RWPE2 (cell line): ENCODE measurements around the gene CLTCL1.

Experiments
- ATAC-seq: fragments of 200-7000 bp; cut with Tn5 transposase; 3 replicates; pipeline ENCODE4 v1.9.1; 2021; ENCODE audit warnings: low read depth
- DNase-seq: peaks from one replicate; pipeline ENCODE4 v3.0.0-alpha.2; 2020; ENCODE audit warnings: low spot score
- H3K27ac ChIP-seq: fragments of 450-650 bp; 2 replicates; pipeline ENCODE4 v1.5.1; 2017; ENCODE audit warnings: mild to moderate bottlenecking; ENCODE audit not compliant: poor library complexity, severe bottlenecking
- H3K27me3 ChIP-seq: fragments of 250-450 bp; sonication (Bioruptor Pico); 2 replicates; pipeline ENCODE4 v1.5.1; 2021; ENCODE audit warnings: mild to moderate bottlenecking, moderate library complexity; ENCODE audit not compliant: insufficient read depth, poor library complexity, severe bottlenecking
- H3K36me3 ChIP-seq: fragments of 250-450 bp; sonication (Bioruptor Pico); 2 replicates; pipeline ENCODE4 v1.5.1; 2020; ENCODE audit warnings: low read depth, mild to moderate bottlenecking, moderate library complexity
- H3K4me1 ChIP-seq: fragments of 250-450 bp; sonication (Bioruptor Pico); 2 replicates; pipeline ENCODE4 v1.5.1; 2021; ENCODE audit warnings: mild to moderate bottlenecking, moderate library complexity; ENCODE audit not compliant: insufficient read depth, poor library complexity, severe bottlenecking
- H3K4me3 ChIP-seq: fragments of 250-450 bp; sonication (Bioruptor Pico); 2 replicates; pipeline ENCODE4 v1.5.1; 2021; ENCODE audit warnings: mild to moderate bottlenecking, moderate library complexity; ENCODE audit not compliant: severe bottlenecking
- H3K9me3 ChIP-seq: fragments of 250-450 bp; sonication (Bioruptor Pico); 2 replicates; pipeline ENCODE4 v1.5.1; 2021; ENCODE audit warnings: mild to moderate bottlenecking, moderate library complexity; ENCODE audit not compliant: severe bottlenecking
- CTCF ChIP-seq: fragments of 450-650 bp; IDR thresholded peaks from one replicate; pipeline ENCODE4 v1.5.1; 2017; ENCODE audit warnings: mild to moderate bottlenecking, moderate library complexity; ENCODE audit not compliant: poor library complexity, severe bottlenecking

Gene CLTCL1

DNA sequence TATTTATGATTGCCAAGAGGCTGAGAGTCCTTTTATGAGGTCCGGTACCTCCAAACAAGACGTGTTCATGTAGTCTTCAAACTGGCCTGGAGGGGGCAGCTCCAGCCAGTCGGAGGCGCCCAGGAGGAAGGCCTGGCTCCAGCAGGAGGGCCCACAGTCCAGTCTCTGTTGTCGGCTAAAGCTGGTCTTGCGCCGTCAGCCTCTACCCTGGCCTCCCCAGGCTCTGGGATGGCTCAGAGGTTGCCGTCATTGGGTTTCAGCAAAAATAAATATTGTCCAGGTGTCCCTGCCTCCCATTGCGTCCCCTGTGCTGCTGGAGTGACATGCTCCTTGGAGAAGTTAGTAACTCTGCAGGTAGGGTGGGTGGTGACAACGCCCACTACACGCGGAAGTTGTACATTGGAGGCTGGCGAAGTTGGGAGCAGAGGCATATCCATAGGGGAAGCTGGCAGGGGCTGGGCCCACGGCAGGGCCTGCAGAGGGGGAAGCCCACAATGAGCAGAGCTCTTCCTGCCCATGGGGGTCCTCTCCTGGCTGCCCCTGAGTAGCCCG is 111.9 kb downstream of the CLTCL1 start:
- Histone ChIP-seq H3K27ac (peak overlapping the region; percentile 73), H3K4me1 (peaks cover 5% of the 10 kb centered on the region), H3K4me3 (peak overlapping the region; percentile 98), H3K36me3 (peaks cover 21% of the 10 kb centered on the region), H3K9me3 (no peaks in the 10 kb centered on the region), H3K27me3 (no peaks in the 10 kb centered on the region)
- DNase-seq (no peak), ATAC-seq (peak; percentile 39)
- peak; percentile 75 for TF ChIP-seq CTCF

DNA sequence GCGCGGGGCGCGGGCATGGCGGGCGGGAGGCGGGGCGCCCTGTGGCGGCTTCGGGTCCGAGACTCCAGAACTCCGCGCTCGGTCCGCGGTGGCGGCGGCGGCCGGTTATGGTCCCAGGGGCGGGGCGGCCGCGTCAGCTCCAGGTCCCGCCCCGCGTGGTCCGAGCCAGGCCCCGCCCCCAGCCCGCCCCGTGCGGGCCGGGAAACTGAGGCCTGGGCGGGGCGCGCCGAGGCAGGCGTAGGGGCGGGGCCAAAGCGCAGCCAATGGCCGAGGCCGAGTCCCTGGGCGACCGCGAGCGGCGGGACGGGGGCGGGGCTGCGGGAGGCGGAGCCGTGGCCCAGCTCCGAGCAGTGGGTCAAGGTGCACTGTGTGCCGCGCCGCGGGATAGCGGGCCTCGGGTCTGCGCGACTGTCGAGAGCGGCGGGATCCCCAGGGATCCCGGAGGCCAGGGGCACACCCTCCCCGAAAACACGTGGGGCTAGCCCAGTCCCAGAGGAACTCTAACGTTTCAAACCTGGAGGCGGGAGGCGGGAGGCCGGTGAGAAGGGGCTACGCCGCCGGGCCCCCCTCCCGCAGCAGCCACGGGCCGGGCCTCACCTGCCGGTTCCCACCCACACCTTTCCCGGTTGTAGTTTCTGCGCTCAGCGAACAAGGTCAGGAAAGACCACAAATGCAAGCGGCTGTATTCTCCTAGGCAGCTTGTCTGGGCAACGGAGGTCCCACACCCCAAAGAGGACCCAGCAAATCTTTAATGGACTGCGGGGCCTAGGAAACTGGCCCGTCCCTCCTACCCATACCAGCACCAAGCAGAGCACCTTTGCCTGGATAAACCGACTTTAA is 112.6 kb downstream of the CLTCL1 start, which contains the start of gene SLC25A1:
Gene SLC25A1 (minus strand): TSS at position 80 of the 840 bp plus-strand sequence. CDS start 63 bp downstream, at position 17.
- Histone ChIP-seq H3K9me3 (no peaks in the 10 kb centered on the region), H3K4me3 (peak within 1 kb of the TSS; percentile 98), H3K27me3 (no peaks in the 10 kb centered on the region), H3K4me1 (peaks cover 12% of the 10 kb centered on the region), H3K36me3 (peaks cover 21% of the 10 kb centered on the region), H3K27ac (peak within 1 kb of the TSS; percentile 73)
- DNase-seq = peak; percentile 82
- ATAC-seq = peak; percentile 66
- no peak for TF ChIP-seq CTCF

DNA sequence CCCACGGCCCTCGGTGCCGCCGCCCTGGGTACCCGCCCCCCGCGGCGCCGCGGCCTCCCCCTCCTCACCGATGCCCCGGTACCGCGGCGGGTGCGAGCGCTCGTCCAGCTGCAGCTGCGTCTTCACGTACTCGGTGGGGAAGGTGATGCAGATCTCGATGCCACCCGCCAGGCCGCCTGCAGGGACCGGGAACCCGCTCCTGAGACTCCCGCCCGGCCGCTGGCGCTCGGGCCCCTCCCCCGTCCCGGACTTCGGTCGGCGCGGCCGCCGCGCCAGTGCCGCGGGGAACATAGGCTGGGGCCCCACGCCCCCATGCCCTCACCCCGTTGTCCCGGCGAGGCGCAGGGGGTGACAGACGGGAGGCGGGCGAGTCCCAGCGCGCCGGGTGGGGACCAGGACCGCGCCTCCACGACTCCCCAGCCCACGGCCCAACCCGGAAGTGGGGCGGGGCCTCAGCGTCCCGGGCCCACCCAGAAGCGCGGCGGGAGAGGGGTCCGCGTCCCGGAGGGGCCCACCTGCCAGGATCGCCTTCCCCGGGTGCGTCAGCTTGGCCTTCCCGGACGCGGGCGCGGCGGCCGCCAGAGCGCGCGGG is 113.4 kb downstream of the CLTCL1 start:
- H3K4me3 ChIP-seq = peak overlapping the region; percentile 98
- H3K4me1 ChIP-seq = peaks cover 13% of the 10 kb centered on the region
- DNase-seq (no peak), ATAC-seq (0 out of 3 replicates have a peak, but pooled peaks have one; percentile 1)
- no peaks in the 10 kb centered on the region for H3K27me3 ChIP-seq
- peak overlapping the region; percentile 73 for H3K27ac ChIP-seq
- no peaks in the 10 kb centered on the region for H3K9me3 ChIP-seq
- H3K36me3 ChIP-seq = peaks cover 21% of the 10 kb centered on the region
- TF ChIP-seq CTCF = no peak

GRCh38 chr22:19177164-19178064 is 114.1 kb downstream of the CLTCL1 start:
- peaks cover 21% of the 10 kb centered on the region for H3K36me3 ChIP-seq
- peak overlapping the region; percentile 98 for H3K4me3 ChIP-seq
- DNase-seq = no peak
- H3K27ac ChIP-seq = peak overlapping the region; percentile 73
- ATAC-seq = no peak
- TF ChIP-seq CTCF = no peak
- H3K4me1 ChIP-seq = peaks cover 18% of the 10 kb centered on the region
- no peaks in the 10 kb centered on the region for H3K9me3 ChIP-seq
- H3K27me3 ChIP-seq = no peaks in the 10 kb centered on the region
